H1 (cell line): ENCODE results near the gene ARNT2. TPM values are rescaled to one million over a fixed set of nuclear protein-coding genes. Genes with fewer than 3 reads are reported as not detected.

Source experiments
- CTCF ChIA-PET: fragments of 300-600 bp; sonication (Branson Sonifier 250); formaldehyde crosslinking; loops from one replicate; lab custom pipeline; 2021; ENCODE audit not compliant: partially characterized antibody; lab: Charles Lee
- POLR2A ChIA-PET: fragments of 300-600 bp; sonication (Branson Sonifier 250); formaldehyde crosslinking; loops from one replicate; lab custom pipeline; 2021; ENCODE audit warnings: inconsistent platforms; ENCODE audit not compliant: partially characterized antibody; lab: Charles Lee
- DNase-seq, 2 experiments: peaks; one replicate each; pipeline versions ENCODE4 v3.0.0 to v3.0.0-alpha.2; 2010 to 2022; ENCODE audit warnings: low spot score in 2 of 2, low read depth in 1 of 2, mixed read lengths in 1 of 2
- FAIRE-seq: peaks from 2 replicates; lab custom pipeline; 2011; peaks lifted over from hg19 to GRCh38; lab: Jason Lieb, UNC
- H2AFZ ChIP-seq: 2 replicates; pipeline ENCODE4 v1.8.1; 2012; ENCODE audit warnings: low read length, inconsistent platforms
- H2AK5ac ChIP-seq: 2 replicates; pipeline ENCODE4 v1.6.1; 2013; ENCODE audit warnings: low read depth, low read length
- H2BK120ac ChIP-seq: replicated peaks from 2 replicates; pipeline ENCODE3; 2013; ENCODE audit warnings: low read depth, low read length, inconsistent platforms
- H2BK12ac ChIP-seq: 2 replicates; pipeline ENCODE4 v1.6.1; 2013; ENCODE audit warnings: low read depth, low read length
- H2BK15ac ChIP-seq: 2 replicates; pipeline ENCODE4 v1.6.1; 2013; ENCODE audit warnings: low read length
- H2BK20ac ChIP-seq: 2 replicates; pipeline ENCODE4 v1.6.1; 2013; ENCODE audit warnings: low read length
- H2BK5ac ChIP-seq: 2 replicates; pipeline ENCODE4 v1.6.1; 2013; ENCODE audit warnings: low read depth, low read length
- H3K14ac ChIP-seq: 2 replicates; pipeline ENCODE4 v1.6.1; 2013; ENCODE audit warnings: inconsistent platforms; ENCODE audit not compliant: insufficient read length
- H3K18ac ChIP-seq: 2 replicates; pipeline ENCODE4 v1.6.1; 2013; ENCODE audit warnings: low read length; ENCODE audit errors: extremely low read depth
- H3K23ac ChIP-seq: 2 replicates; pipeline ENCODE4 v1.6.1; 2013; ENCODE audit warnings: inconsistent platforms; ENCODE audit not compliant: insufficient read length
- H3K23me2 ChIP-seq: 2 replicates; pipeline ENCODE4 v1.6.1; 2013; ENCODE audit warnings: low read depth, low read length
- H3K27ac ChIP-seq: 2 replicates; pipeline ENCODE4 v1.6.1; 2011; ENCODE audit warnings: low read depth, low read length, inconsistent platforms
- H3K27me3 ChIP-seq, 4 experiments: replicated peaks in 1 of 4; 1 replicate in 1 of 4; 2 replicates in 3 of 4; pipeline versions ENCODE4 v1.6.1 to v1.8.1; 2011 to 2013; ENCODE audit warnings: low read length in 3 of 4, mild to moderate bottlenecking in 3 of 4, inconsistent platforms in 2 of 4, mixed read lengths in 2 of 4, moderate library complexity in 1 of 4; ENCODE audit not compliant: control insufficient read depth in 3 of 4, insufficient read depth in 3 of 4; ENCODE audit errors: extremely low read depth in 1 of 4
- H3K36me3 ChIP-seq, 4 experiments: 2 replicates each; pipeline versions ENCODE4 v1.6.1 to v1.8.1; 2011 to 2013; ENCODE audit warnings: mild to moderate bottlenecking in 4 of 4, low read length in 3 of 4, moderate library complexity in 2 of 4, control low read depth in 1 of 4, inconsistent platforms in 1 of 4; ENCODE audit not compliant: insufficient read depth in 4 of 4, control insufficient read depth in 2 of 4
- H3K4ac ChIP-seq: replicated peaks from 2 replicates; pipeline ENCODE3; 2013; ENCODE audit warnings: low read length, low read depth, mixed read lengths, inconsistent platforms; ENCODE audit not compliant: insufficient read length
- H3K4me1 ChIP-seq, 4 experiments: replicated peaks in 1 of 4; 1 replicate in 1 of 4; 2 replicates in 3 of 4; pipeline versions ENCODE4 v1.6.1 to v1.8.1; 2011 to 2013; ENCODE audit warnings: low read length in 3 of 4, inconsistent platforms in 2 of 4, mixed read lengths in 1 of 4; ENCODE audit not compliant: insufficient read depth in 4 of 4, control insufficient read depth in 3 of 4
- H3K4me2 ChIP-seq, 2 experiments: 2 replicates each; pipeline versions ENCODE4 v1.6.1 to v1.8.1; 2011 to 2013; ENCODE audit warnings: low read depth in 2 of 2, low read length in 2 of 2, control low read depth in 1 of 2, inconsistent platforms in 1 of 2, mild to moderate bottlenecking in 1 of 2; ENCODE audit not compliant: insufficient read depth in 1 of 2
- H3K4me3 ChIP-seq, 4 experiments: fragments of 200-600, 300-600 bp in 1 of 4; sonication (generic), shearing (Covaris generic), sonication (Bioruptor Twin) in 1 of 4; 2 replicates each; pipeline versions ENCODE4 v1.5.1 to v1.8.1; 2011 to 2016; ENCODE audit warnings: low read length in 4 of 4, low read depth in 3 of 4, control low read depth in 2 of 4, inconsistent platforms in 2 of 4, mild to moderate bottlenecking in 2 of 4, mixed read lengths in 1 of 4, moderate library complexity in 1 of 4; ENCODE audit not compliant: insufficient read depth in 2 of 4; ENCODE audit errors: extremely low read depth in 1 of 4
- H3K56ac ChIP-seq: replicated peaks from 2 replicates; pipeline ENCODE3; 2013; ENCODE audit warnings: low read depth, mild to moderate bottlenecking, mixed read lengths, low read length, inconsistent platforms; ENCODE audit not compliant: insufficient read length
- H3K79me1 ChIP-seq: 2 replicates; pipeline ENCODE4 v1.6.1; 2013; ENCODE audit warnings: low read depth, low read length, control low read depth
- H3K79me2 ChIP-seq, 2 experiments: 2 replicates each; pipeline versions ENCODE4 v1.6.1 to v1.8.1; 2012 to 2013; ENCODE audit warnings: low read length in 2 of 2, mild to moderate bottlenecking in 2 of 2, inconsistent platforms in 1 of 2; ENCODE audit not compliant: insufficient read depth in 2 of 2, control insufficient read depth in 1 of 2
- H3K9ac ChIP-seq, 4 experiments: replicated peaks in 1 of 4; 1 replicate in 1 of 4; 2 replicates in 3 of 4; pipeline versions ENCODE4 v1.6.1 to v1.8.1; 2011 to 2013; ENCODE audit warnings: low read depth in 3 of 4, low read length in 3 of 4, control low read depth in 2 of 4, mild to moderate bottlenecking in 2 of 4, moderate library complexity in 2 of 4, inconsistent platforms in 1 of 4; ENCODE audit errors: extremely low read depth in 1 of 4
- H3K9me3 ChIP-seq, 2 experiments: 2 replicates each; pipeline versions ENCODE4 v1.6.1 to v1.8.1; 2012 to 2013; ENCODE audit warnings: mild to moderate bottlenecking in 2 of 2, moderate library complexity in 2 of 2, control low read depth in 1 of 2, inconsistent platforms in 1 of 2, low read depth in 1 of 2, low read length in 1 of 2, mixed read lengths in 1 of 2; ENCODE audit not compliant: insufficient read depth in 2 of 2
- H4K20me1 ChIP-seq, 2 experiments: replicated peaks in 1 of 2; 2 replicates each; pipeline versions ENCODE3 to v1.8.1; 2011 to 2013; ENCODE audit warnings: inconsistent platforms in 2 of 2, low read length in 2 of 2, mild to moderate bottlenecking in 1 of 2; ENCODE audit not compliant: insufficient read depth in 2 of 2, control insufficient read depth in 1 of 2
- H4K5ac ChIP-seq: 2 replicates; pipeline ENCODE4 v1.6.1; 2013; ENCODE audit warnings: low read length, low read depth, mixed read lengths, inconsistent platforms; ENCODE audit not compliant: insufficient read length
- H4K8ac ChIP-seq: 2 replicates; pipeline ENCODE4 v1.8.0; 2013; ENCODE audit warnings: mild to moderate bottlenecking, moderate library complexity, low read length, inconsistent platforms; ENCODE audit not compliant: insufficient read depth; ENCODE audit errors: extremely low read depth
- H4K91ac ChIP-seq: replicated peaks from 2 replicates; pipeline ENCODE3; 2013; ENCODE audit warnings: low read length, mixed read lengths, inconsistent platforms; ENCODE audit not compliant: insufficient read length
- ATF2 ChIP-seq: IDR thresholded peaks from 2 replicates; pipeline ENCODE4 v1.6.1; 2012; ENCODE audit warnings: low read length, inconsistent platforms
- BRCA1 ChIP-seq: IDR thresholded peaks from 2 replicates; pipeline ENCODE4 v1.6.1; 2012; ENCODE audit warnings: low read depth, low read length, improper control_type of control experiment
- CBX8 ChIP-seq: fragments of 300-800, 300-1000 bp; sonication (generic); IDR thresholded peaks from 2 replicates; pipeline ENCODE4 v1.7.1; 2016; ENCODE audit warnings: low read depth, low read length, borderline replicate concordance
- E2F6 ChIP-seq: IDR thresholded peaks from 2 replicates; pipeline ENCODE4 v1.6.1; 2012; ENCODE audit warnings: inconsistent platforms
- EZH2 ChIP-seq: fragments of 200-600 bp; sonication (generic); IDR thresholded peaks from 2 replicates; pipeline ENCODE4 v1.7.1; 2012; ENCODE audit warnings: low read depth, mild to moderate bottlenecking, moderate library complexity, low read length, inconsistent platforms; ENCODE audit not compliant: severe bottlenecking
- JUN ChIP-seq: IDR thresholded peaks from 2 replicates; pipeline ENCODE4 v1.6.1; 2011; ENCODE audit warnings: low read depth, mild to moderate bottlenecking, improper control_type of control experiment, low read length
- MAFK ChIP-seq: IDR thresholded peaks from 2 replicates; pipeline ENCODE4 v1.6.1; 2012; ENCODE audit warnings: low read depth, mild to moderate bottlenecking, improper control_type of control experiment, low read length
- RBBP5 ChIP-seq: IDR thresholded peaks from 2 replicates; pipeline ENCODE4 v1.7.1; 2012; ENCODE audit warnings: low read depth, mild to moderate bottlenecking, inconsistent platforms, low read length, moderate library complexity, borderline replicate concordance
- SIN3A ChIP-seq, 2 experiments: IDR thresholded peaks in 1 of 2; conservative IDR thresholded peaks in 1 of 2; 2 replicates each; pipeline ENCODE4 v1.6.1; 2011 to 2012; ENCODE audit warnings: low read length in 2 of 2, improper control_type of control experiment in 1 of 2, low read depth in 1 of 2, mild to moderate bottlenecking in 1 of 2
- SP2 ChIP-seq: IDR thresholded peaks from 2 replicates; pipeline ENCODE4 v1.6.1; 2012; ENCODE audit warnings: mild to moderate bottlenecking, low read length, inconsistent platforms
- WGBS, 2 experiments: shearing (Covaris generic) in 1 of 2; methylation state at CpG; one replicate each; pipeline versions ENCODE4 v1.1.6 to v1.1.7; 2013 to 2015; ENCODE audit warnings: low lambda C conversion rate in 2 of 2, mixed read lengths in 2 of 2, inconsistent platforms in 1 of 2, low coverage in 1 of 2, missing lambda C conversion rate in 1 of 2; ENCODE audit not compliant: insufficient replicate concordance in 2 of 2, insufficient coverage in 1 of 2, insufficient read length in 1 of 2; ENCODE audit errors: extremely low coverage in 1 of 2, missing lambda C conversion rate in 1 of 2; 5-methylcytosine and 5-hydroxymethylcytosine counted together
- polyA plus RNA-seq, 7 experiments: library from polyadenylated mRNA; depleted of rRNA in 3 of 7; stranded (reverse) in 5 of 7; unstranded in 2 of 7; fragments of >200 nt in 5 of 7; fragments of 200-250 nt in 2 of 7; gene quantifications; 1 replicate in 5 of 7; 2 replicates in 1 of 7; 4 replicates in 1 of 7; pipeline versions ENCODE4 v1.2.1 to v1.2.3, GENCODE V29; 2011 to 2013; ENCODE audit warnings: missing spikeins in 2 of 7, mixed read lengths in 2 of 7
- total RNA-seq: library from RNA; stranded (reverse); fragmentation: NEBNext Ultra II Directional; extraction: Animal tissue kit (Norgen Biotek cat#: 25700); gene quantifications from 2 replicates; pipeline ENCODE4 v1.2.1, GENCODE V29; 2021

Gene ARNT2
- total and polyA plus RNA-seq, 2 of the 8 experiments (the other 6 are each of a cell fraction or from before 2014, with no cell fraction given) = 9.5 to 14.6 TPM

DNA sequence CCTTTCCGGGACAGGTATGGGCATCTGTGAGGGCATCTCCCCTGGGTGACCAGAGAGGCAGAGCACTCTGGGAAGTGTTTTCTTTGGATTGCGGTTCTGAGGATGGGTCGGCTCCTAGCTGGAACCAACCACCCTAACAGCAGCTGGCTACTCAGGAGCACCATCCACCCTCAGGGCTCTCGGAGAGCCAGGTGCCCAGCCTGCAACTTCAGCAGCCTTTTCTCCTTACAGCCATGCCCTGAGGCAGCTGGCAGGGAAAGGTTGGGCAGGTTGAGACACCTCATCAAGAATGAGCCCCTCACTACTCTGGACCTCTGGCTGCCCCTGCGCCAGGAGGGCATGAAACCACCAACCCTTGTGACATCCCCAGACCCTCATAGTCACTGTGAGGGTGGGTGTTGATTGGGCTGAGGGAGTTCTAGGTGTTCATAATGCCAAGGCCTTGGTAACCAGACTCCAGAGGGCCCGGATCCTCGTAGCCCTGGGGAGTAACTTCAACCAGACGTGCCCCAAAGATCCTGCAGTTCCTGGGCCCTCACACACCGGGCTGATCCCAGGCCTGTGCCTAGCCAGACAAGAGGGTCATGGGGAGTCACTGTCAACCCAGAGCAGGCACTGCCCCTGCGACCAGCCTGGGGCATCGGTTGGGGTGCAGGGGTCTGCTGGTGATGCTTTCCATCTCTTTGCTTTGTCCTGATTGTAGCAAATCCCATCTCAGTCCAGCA lies 176.5 kb downstream of the ARNT2 start:
- H4K20me1 ChIP-seq = no peaks in the 10 kb centered on the region
- H3K27ac ChIP-seq = no peak overlapping the region
- H3K18ac ChIP-seq = no peak overlapping the region
- no peak overlapping the region for H4K8ac ChIP-seq
- no peak overlapping the region for H4K91ac ChIP-seq
- H3K4me2 ChIP-seq = no peak overlapping the region
- FAIRE-seq (no peak), DNase-seq (no peak)
- no peaks in the 10 kb centered on the region for H3K23me2 ChIP-seq
- no peaks in the 10 kb centered on the region; a peak in 2 of 7 replicates for H3K4me1 ChIP-seq
- ChIA-PET CTCF (interaction anchor here (0.8 to 6.2 kb wide), 8 partner anchors 9 to 900 kb away, joined by 3 to 43 read pairs (median 8); partner anchors contain the start of gene CEMIP), POLR2A (no interaction called here)
- H3K79me2 ChIP-seq = no peaks in the 10 kb centered on the region
- no peak overlapping the region for H3K14ac ChIP-seq
- no peak overlapping the region for H3K4me3 ChIP-seq
- no peaks in the 10 kb centered on the region for H3K27me3 ChIP-seq
- no peak overlapping the region for H2BK5ac ChIP-seq
- no peak overlapping the region for H2BK20ac ChIP-seq
- H3K36me3 ChIP-seq = peaks cover 0 to 6% (median 0%) of the 10 kb centered on the region in 4 experiments; a peak in 4 of 8 replicates
- no peak overlapping the region for H4K5ac ChIP-seq
- H3K56ac ChIP-seq = no peak overlapping the region
- H2BK120ac ChIP-seq = no peak overlapping the region
- no peak overlapping the region for H3K23ac ChIP-seq
- no peak overlapping the region for H3K4ac ChIP-seq
- no peak overlapping the region for H2BK15ac ChIP-seq
- H2AFZ ChIP-seq = no peak overlapping the region
- no peak overlapping the region for H3K9ac ChIP-seq
- H3K9me3 ChIP-seq = no peaks in the 10 kb centered on the region
- H3K79me1 ChIP-seq = no peaks in the 10 kb centered on the region
- H2BK12ac ChIP-seq = no peak overlapping the region
- H2AK5ac ChIP-seq = no peak overlapping the region
- 89% methylated on average over 11 of the region's 11 CpGs; no CpG with 5 or more reads in 1 of the 2 experiments for WGBS, 2 experiments
- TF ChIP-seq CBX8 (no peak), JUN (no peak), MAFK (no peak), E2F6 (no peak), ATF2 (no peak), RBBP5 (no peak), EZH2 (no peak), BRCA1 (no peak), SIN3A (conservative IDR thresholded peaks at IDR 0.05 in 1 of 2, IDR thresholded peaks at IDR 0.05 in 1 of 2; ENCODE audit: low read depth in 1 of 2, low read length in 2 of 2) (no peak), SP2 (no peak)
